Endometrial microvascular endothelial cells (primary cell): ENCODE results near the gene IRF5. TPM values are rescaled to one million over a fixed set of nuclear protein-coding genes. Genes with fewer than 3 reads are reported as not detected.

ENCODE experiments used
- in situ Hi-C: cut with HindIII; loops from 2 replicates; pipeline ENCODE4 v1.10.0; 2017; ENCODE audit warnings: low sequenced_read_pairs, low pct_unique_long_range_greater_than_20kb; ENCODE audit errors: inconsistent ontology term
- total RNA-seq: library from RNA; depleted of rRNA; stranded (reverse); fragments of >200 nt; gene quantifications from one replicate; pipeline ENCODE4 v1.2.3, GENCODE V29; 2015; ENCODE audit errors: inconsistent ontology term

The IRF5 gene
- total RNA-seq, 1 donor from 2014 or later: 1.9 TPM

DNA sequence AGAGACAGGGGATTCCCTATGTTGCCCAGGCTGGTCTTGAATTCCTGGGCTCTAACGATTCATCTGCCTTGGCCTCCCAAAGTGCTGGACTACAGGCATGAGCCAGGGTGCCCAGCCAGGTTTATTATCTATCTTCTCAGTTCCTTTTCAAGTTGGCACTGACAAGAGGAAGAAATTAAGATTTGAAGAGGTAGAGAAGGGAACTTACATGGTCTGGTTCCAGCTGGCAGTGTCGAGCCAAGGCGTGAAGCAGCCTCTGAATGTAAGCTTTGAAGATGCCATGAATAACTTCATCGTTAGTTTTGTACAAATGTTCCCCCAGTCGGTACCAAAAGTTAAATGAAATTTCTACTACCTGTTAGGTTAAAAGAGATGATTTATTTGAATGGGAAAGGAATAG is 59.5 kb downstream of the IRF5 start:
- in situ Hi-C loops: no loop called here

Other genes starting within 250 kb of the IRF5 start
- 265 TPM for gene CALU, start 198.6 kb upstream of the IRF5 start, total RNA-seq
- not detected for gene OPN1SW, start 162.1 kb upstream of the IRF5 start, total RNA-seq
- 0.28 TPM for gene CCDC136, start 146.0 kb upstream of the IRF5 start, total RNA-seq
- gene FLNC, start 107.5 kb upstream of the IRF5 start, total RNA-seq: 155 TPM
- gene ATP6V1F, start 75.1 kb upstream of the IRF5 start, total RNA-seq: 135 TPM
- gene KCP, start 27.2 kb upstream of the IRF5 start, total RNA-seq: 0.37 TPM
- 77.7 TPM for gene TNPO3, start 117.2 kb downstream of the IRF5 start, total RNA-seq
- gene TSPAN33, start 206.8 kb downstream of the IRF5 start, total RNA-seq: 3.6 TPM